Effector CD8-positive, alpha-beta T cell (primary cell): Measurements from ENCODE around the gene DPYSL4.

Experiments used
- DNase-seq: peaks from one replicate; lab custom pipeline; 2025; lab: John Stamatoyannopoulos, UW

DPYSL4 gene

GRCh38 chr10:132227851-132228390 is 41.2 kb downstream of the DPYSL4 start:
- no peak for DNase-seq

GRCh38 chr10:132228616-132229015 is 41.9 kb downstream of the DPYSL4 start:
- no peak for DNase-seq

GRCh38 chr10:132229096-132229495 is 42.3 kb downstream of the DPYSL4 start:
- DNase-seq, result no peak

GRCh38 chr10:132229834-132230556 is 43.2 kb downstream of the DPYSL4 start:
- peak; percentile 14 for DNase-seq

GRCh38 chr10:132230557-132231210 is 43.9 kb downstream of the DPYSL4 start:
- no peak for DNase-seq

DNA sequence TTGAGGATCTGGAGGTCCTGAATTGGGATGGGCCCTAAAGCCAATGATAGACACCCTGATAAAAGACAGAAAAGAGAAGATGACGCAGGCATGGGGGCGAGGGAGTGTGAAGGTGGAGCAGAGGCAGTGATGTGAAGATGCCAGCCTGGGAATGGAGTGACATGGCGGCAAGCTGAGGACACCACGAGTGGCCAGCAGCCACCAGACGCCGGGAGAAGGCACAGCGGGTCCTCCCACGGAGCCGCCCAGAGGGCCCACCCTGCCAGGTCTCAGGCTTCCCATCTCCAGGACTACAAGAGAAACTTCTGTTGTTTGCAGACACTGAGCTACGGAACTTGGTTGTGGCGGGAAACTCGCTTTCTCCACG is 44.9 kb downstream of the DPYSL4 start:
- no peak for DNase-seq

GRCh38 chr10:132232023-132232951 is 45.5 kb downstream of the DPYSL4 start:
- DNase-seq, result no peak

DNA sequence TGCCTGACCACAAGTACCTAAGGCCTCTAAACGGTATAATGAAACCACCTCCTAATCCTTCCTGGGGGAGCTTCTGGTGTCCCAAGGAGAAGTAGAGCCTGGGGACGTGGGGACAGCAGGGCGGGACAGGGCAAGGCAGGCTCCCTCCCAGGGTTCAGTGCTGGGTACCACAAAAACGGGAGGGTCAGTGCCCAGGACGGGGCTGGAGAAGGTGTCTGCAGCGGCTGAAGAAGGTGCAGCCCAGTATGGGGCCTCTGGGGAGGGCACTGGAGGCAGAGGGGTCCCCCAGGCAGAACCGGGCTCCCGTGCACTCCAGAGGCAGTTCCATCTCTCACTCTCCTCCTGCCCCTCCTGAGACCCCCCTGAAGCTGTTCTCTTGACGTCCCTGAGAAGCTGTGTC is 46.2 kb downstream of the DPYSL4 start:
- DNase-seq, result no peak

DNA sequence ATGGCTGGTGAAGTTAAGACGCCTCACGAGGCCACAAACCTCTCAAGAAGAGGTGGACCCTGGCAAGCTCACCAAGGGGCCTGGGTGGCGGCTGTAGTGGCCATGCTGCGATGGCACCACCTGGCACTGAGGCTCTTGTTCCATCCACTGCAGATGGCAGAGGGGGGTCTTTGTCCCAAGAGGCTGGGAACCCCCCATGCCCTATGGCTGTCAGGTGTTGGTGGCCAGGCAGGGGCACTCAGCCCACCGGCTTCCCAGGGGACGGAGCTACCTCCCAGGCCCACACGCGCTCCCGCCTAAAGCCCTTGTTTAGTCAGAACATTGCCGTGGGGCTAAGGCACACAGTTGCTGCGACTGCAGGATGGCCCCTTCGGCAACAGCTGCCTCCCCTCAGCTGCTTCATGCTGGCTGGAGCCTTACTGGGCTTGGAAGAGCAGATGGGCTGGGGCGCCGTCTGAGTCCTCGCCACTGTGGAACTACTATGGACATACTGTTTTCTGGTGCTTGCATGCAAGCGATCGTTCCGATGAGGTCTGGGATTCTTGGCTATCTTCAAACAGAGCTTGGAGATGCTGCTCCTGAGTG is 46.8 kb downstream of the DPYSL4 start:
- DNase-seq, result no peak

GRCh38 chr10:132234860-132235259 is 48.1 kb downstream of the DPYSL4 start:
- no peak for DNase-seq

- no peak for DNase-seq
These were observed 49.4 kb downstream of the DPYSL4 start for GRCh38 chr10:132236161-132236560.

DNA sequence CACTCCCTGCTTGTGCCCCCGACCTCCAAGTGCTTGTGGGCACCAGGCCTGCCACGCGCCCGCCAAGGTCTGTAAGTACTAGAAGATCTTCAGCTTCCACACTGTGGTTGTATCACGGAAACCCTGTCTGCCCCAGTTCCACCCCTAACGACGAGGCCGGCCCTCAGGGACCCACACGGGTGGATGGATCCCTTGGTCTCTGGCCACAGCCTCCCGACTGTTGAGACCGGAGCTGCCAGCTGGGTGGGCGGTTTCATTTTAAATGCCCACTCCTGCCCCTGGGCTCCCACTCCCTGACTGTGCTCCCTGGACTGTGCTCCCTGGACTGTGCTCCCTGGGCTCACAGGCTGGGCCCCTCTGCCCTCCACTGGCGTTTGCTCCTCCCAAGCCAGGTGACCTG is 50.1 kb downstream of the DPYSL4 start:
- no peak for DNase-seq

GRCh38 chr10:132237396-132237795 is 50.6 kb downstream of the DPYSL4 start:
- no peak for DNase-seq

DNA sequence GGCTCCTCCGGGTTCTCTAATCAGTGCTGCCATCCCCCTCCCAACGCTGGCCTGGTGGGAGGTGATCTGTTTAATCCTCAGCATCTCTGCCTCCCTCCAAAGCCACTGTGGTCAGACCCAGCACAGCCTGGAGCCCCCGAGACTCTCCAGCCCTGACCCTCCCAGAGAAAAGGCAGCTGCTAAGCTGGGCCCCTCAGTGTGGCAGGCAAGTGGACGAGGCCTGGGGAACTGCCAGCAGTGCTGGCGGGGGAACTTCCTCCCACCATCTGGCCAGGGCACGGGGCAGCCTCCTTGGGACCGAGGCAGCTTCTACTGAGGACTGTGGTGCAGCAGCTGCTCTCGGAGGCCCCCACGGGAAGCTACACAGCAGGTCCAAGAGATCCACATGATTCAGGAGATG is 51.1 kb downstream of the DPYSL4 start:
- DNase-seq, result no peak

DNA sequence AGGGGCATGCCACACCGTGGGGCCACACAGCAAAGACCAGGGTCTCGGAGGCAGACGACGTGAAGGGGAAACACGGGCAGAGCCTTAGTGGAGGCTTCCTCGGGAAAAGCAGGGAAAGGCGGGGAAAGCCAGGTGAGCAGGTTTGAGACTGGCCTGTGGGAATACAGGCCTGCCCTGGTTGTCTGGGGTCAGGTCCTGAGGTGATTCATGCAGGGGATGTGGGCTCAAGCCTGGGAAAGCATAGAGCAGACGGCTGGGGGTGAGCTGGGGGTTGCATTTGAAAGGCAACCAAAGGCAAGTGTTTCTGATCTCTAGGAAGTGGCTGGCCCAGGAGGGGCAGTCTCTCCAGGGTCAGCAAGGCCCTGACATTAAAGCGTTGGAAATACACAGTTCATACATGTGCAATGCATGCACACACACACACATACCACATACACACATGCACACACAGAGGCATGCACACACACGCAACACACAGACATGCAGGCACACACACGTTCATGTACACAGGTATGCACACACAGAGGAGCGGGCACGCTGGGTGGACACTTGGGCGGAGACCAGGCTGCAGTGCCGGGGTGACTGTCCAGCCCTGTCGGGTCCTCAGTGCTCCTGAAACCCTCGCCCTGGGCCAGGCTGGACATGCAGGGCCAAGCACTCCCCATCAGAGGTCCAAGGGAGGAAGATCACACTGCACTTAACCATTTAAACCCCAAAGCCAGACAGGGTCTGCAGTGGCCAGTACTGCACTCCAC is 51.8 kb downstream of the DPYSL4 start:
- no peak for DNase-seq

DNA sequence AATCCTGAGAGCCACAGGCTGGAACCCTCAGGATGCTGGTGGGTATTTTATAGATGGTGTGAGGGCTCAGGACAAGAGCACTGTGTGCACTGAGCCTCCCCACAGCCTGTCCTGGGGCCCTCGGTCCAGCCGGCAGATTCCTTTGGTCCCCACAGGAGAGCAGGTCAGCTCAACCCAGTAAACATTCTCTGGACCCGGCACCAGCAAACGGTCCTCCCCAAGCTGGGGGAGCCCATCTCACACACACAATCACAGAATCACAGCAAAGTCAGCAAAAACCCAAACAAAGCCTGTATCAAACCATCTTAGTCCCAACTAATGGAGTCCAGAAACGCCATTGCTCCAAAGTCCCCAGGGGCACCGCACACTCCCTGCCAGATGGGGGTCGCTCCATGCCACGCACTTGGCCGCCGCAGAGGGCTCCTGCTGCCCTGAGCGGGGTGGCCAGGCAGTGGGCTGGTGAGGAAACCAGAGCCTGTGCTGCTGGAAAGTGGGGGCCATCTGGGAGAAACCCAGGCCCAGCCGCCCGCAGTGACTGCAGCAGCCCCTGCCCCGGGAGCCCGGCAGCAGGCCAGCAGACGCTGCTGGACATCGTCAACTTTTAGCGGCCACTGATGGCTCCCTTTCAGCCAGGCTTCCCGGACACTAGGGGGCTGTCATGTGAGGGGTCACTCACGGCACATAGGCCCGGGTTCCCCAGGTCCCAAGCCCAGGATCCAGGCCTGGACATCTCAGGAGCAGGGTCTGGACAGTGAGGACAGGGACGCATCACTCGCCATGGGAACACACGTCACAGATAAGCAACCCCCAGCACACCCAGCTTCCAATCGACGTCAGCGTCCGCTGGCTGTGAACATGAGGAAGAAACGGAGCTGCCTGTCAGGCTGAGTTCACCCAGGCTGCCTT is 52.6 kb downstream of the DPYSL4 start:
- no peak for DNase-seq

GRCh38 chr10:132240156-132240555 is 53.4 kb downstream of the DPYSL4 start:
- DNase-seq, result no peak

DNA sequence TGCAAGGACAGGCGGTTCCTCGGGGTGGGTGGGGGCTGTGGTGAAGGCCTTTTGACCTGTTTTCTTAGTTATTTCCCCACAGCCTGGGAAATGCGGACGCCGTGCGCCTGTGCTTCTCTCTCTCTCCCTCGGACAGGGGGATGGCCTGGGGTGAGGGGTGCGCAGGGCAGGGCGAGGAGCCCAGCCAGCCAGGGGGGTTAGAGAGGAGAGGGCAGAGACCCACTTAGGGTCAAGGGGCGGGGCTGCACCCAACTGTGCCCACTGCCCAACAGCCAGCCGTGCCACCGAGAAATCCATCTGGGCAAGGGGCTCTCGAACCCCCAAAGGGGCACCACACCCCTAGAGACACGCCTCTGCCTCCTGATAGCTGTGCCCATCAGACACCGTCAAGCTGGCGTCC is 53.8 kb downstream of the DPYSL4 start:
- no peak for DNase-seq

GRCh38 chr10:132241086-132241485 is 54.3 kb downstream of the DPYSL4 start:
- DNase-seq, result no peak

DNA sequence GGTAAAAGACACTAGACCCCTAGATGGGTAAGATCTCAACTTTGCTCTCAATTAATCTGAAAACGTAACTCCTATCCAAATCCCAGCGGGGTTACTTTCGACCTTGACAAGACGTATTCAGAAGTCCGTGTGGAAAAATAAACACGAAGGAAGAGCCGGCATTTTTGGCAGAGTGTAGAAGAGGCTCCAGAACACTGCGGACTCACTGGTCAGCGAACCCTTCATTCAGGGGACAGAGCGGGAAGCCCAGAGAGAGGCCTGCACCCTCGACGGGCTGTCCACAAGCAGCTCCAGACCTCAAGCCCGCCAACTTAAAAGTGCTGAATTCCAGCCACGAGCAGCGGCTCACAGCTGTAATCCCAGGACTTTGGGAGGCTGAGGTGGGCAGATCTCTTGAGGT is 54.7 kb downstream of the DPYSL4 start:
- DNase-seq, result no peak
